GM23248 (cell line): ENCODE data around the gene ACTL6A. TPM values are rescaled to one million over a fixed set of nuclear protein-coding genes. Genes with fewer than 3 reads are reported as not detected.
"Not testable (repeated sequence)": the region's sequence is repeated elsewhere in the genome, so short reads cannot be mapped to it uniquely, and the experiment has no call there.

Source experiments
- DNase-seq: peaks from one replicate; pipeline ENCODE4 v3.0.0-alpha.2; 2015
- H2AFZ ChIP-seq: fragments of 200-600 bp; sonication (generic); 2 replicates; pipeline ENCODE4 v1.6.1; 2016; ENCODE audit warnings: antibody characterized with exemption
- H3F3A ChIP-seq: fragments of 200-600 bp; sonication (generic); 2 replicates; pipeline ENCODE4 v1.6.1; 2016; ENCODE audit warnings: mild to moderate bottlenecking, antibody characterized with exemption, mixed run types; ENCODE audit not compliant: insufficient read depth
- H3K27ac ChIP-seq: fragments of 200-600 bp; sonication (generic); 2 replicates; pipeline ENCODE4 v1.5.1; 2016; ENCODE audit warnings: mild to moderate bottlenecking
- H3K27me3 ChIP-seq: fragments of 200-600 bp; sonication (generic); replicated peaks from 2 replicates; pipeline ENCODE4 v1.6.1; 2016; ENCODE audit warnings: mild to moderate bottlenecking; ENCODE audit not compliant: insufficient read depth
- H3K36me3 ChIP-seq: fragments of 200-600 bp; sonication (generic); 2 replicates; pipeline ENCODE4 v1.6.1; 2016; ENCODE audit warnings: low read depth, mild to moderate bottlenecking
- H3K4me1 ChIP-seq: fragments of 200-600 bp; sonication (generic); 2 replicates; pipeline ENCODE4 v1.6.1; 2016; ENCODE audit warnings: mild to moderate bottlenecking; ENCODE audit not compliant: insufficient read depth
- H3K4me2 ChIP-seq: fragments of 200-600 bp; sonication (generic); one replicate; pipeline ENCODE4 v1.6.1; 2016; ENCODE audit warnings: mild to moderate bottlenecking; ENCODE audit not compliant: unreplicated experiment
- H3K4me3 ChIP-seq: fragments of 200-600 bp; sonication (generic); 2 replicates; pipeline ENCODE4 v1.5.1; 2016; ENCODE audit warnings: mild to moderate bottlenecking
- H3K79me2 ChIP-seq: fragments of 200-600 bp; sonication (generic); 2 replicates; pipeline ENCODE4 v1.6.1; 2016; ENCODE audit warnings: mild to moderate bottlenecking; ENCODE audit not compliant: insufficient read depth
- H3K9ac ChIP-seq: fragments of 200-600 bp; sonication (generic); 2 replicates; pipeline ENCODE4 v1.6.1; 2016; ENCODE audit warnings: mild to moderate bottlenecking
- H3K9me2 ChIP-seq: fragments of 200-600 bp; sonication (generic); 2 replicates; pipeline ENCODE4 v1.6.1; 2016; ENCODE audit warnings: mixed run types, mild to moderate bottlenecking, moderate library complexity; ENCODE audit not compliant: insufficient read depth
- H3K9me3 ChIP-seq: fragments of 200-600 bp; sonication (generic); one replicate; pipeline ENCODE4 v1.6.1; 2017; ENCODE audit warnings: low read depth
- H4K20me1 ChIP-seq: fragments of 200-600 bp; sonication (generic); 2 replicates; pipeline ENCODE4 v1.6.0; 2016; ENCODE audit not compliant: insufficient read depth
- EZH2 ChIP-seq: fragments of 200-600 bp; sonication (generic); IDR thresholded peaks from 2 replicates; pipeline ENCODE4 v1.6.1; 2018; ENCODE audit warnings: antibody characterized with exemption, mild to moderate bottlenecking; ENCODE audit not compliant: insufficient read depth, poor library complexity, severe bottlenecking
- EZH2phosphoT487 ChIP-seq: fragments of 200-600 bp; sonication (generic); IDR thresholded peaks from 2 replicates; pipeline ENCODE4 v1.6.1; 2018; ENCODE audit warnings: antibody characterized with exemption, moderate library complexity, mild to moderate bottlenecking, low read depth; ENCODE audit not compliant: insufficient read depth
- WGBS, 2 experiments: methylation state at CpG; one replicate each; pipeline ENCODE4 v1.1.6; 2015 to 2017; ENCODE audit warnings: low lambda C conversion rate in 2 of 2, low coverage in 1 of 2; ENCODE audit errors: missing lambda C conversion rate in 2 of 2; 5-methylcytosine and 5-hydroxymethylcytosine counted together
- in situ Hi-C: fragments of 300-500 bp; cut with MboI; formaldehyde crosslinking; loops from 2 replicates; pipeline ENCODE4 v1.15.0; 2020
- polyA plus RNA-seq: library from polyadenylated mRNA; unstranded; fragments of >200 nt; fragmentation: Nextera tagmentation; extraction: Ambion mirVana; gene quantifications from 2 replicates; pipeline ENCODE4 v1.2.1, GENCODE V29; 2016
- total RNA-seq: library from RNA; depleted of rRNA; stranded (reverse); fragments of >200 nt; shearing (Covaris generic); gene quantifications from 2 replicates; pipeline ENCODE4 v1.2.3, GENCODE V29; 2014; rRNA removed

ACTL6A gene
- total RNA-seq, result 44.5 and 98.6 TPM in 2 replicates
- polyA plus RNA-seq, result 82.9 and 93.5 TPM in 2 replicates

GRCh38 chr3:179562591-179563270, at the start of gene ACTL6A:
ACTL6A (plus strand) TSS chr3:179562926; CDS start chr3:179563093, 167 bp downstream.
- peak within 1 kb of the TSS; percentile 55 for H3K27ac ChIP-seq
- no peaks in the 10 kb centered on the region for H3K36me3 ChIP-seq
- in situ Hi-C loops, result loop anchor here (25.0 kb wide), 1 partner anchor 525 kb away; no protein-coding TSS in a partner anchor
- WGBS, 2 experiments, result 1 to 2% methylated on average over 24 to 52 of the region's 55 CpGs
- peak within 1 kb of the TSS; percentile 89 for H2AFZ ChIP-seq
- no peaks in the 10 kb centered on the region for H3F3A ChIP-seq
- no peaks in the 10 kb centered on the region for H3K27me3 ChIP-seq
- no peaks in the 10 kb centered on the region for H3K9me2 ChIP-seq
- H3K4me3 ChIP-seq, result peak within 1 kb of the TSS; percentile 85
- no peaks in the 10 kb centered on the region for H3K9me3 ChIP-seq
- peaks cover 8% of the 10 kb centered on the region for H3K4me1 ChIP-seq
- peak within 1 kb of the TSS; percentile 81 for H3K9ac ChIP-seq
- no peaks in the 10 kb centered on the region for H4K20me1 ChIP-seq
- peak within 1 kb of the TSS; percentile 80 for H3K4me2 ChIP-seq
- peak; percentile 99 for DNase-seq
- TF ChIP-seq EZH2 (no peak), EZH2phosphoT487 (no peak)
- H3K79me2 ChIP-seq, result peaks cover 43% of the 10 kb centered on the region

- H3K9ac ChIP-seq, result no peak overlapping the region
- 65 to 68% methylated on average over 2 of the region's 2 CpGs for WGBS, 2 experiments
- H3K4me2 ChIP-seq, result no peak overlapping the region
- H3K27ac ChIP-seq, result no peak overlapping the region
- H3K4me3 ChIP-seq, result no peak overlapping the region
- peak; percentile 29 for DNase-seq
- H3K36me3 ChIP-seq, result no peaks in the 10 kb centered on the region
- H3F3A ChIP-seq, result no peaks in the 10 kb centered on the region
- no peaks in the 10 kb centered on the region for H3K9me2 ChIP-seq
- H3K27me3 ChIP-seq, result no peaks in the 10 kb centered on the region
- no peak overlapping the region for H2AFZ ChIP-seq
- H3K4me1 ChIP-seq, result no peaks in the 10 kb centered on the region
- in situ Hi-C loops, result no loop called here
- TF ChIP-seq EZH2phosphoT487 (no peak), EZH2 (no peak)
- no peaks in the 10 kb centered on the region for H4K20me1 ChIP-seq
- no peaks in the 10 kb centered on the region for H3K79me2 ChIP-seq
- no peaks in the 10 kb centered on the region for H3K9me3 ChIP-seq
These were observed 48.9 kb upstream of the ACTL6A start for GRCh38 chr3:179513862-179514261.

DNA sequence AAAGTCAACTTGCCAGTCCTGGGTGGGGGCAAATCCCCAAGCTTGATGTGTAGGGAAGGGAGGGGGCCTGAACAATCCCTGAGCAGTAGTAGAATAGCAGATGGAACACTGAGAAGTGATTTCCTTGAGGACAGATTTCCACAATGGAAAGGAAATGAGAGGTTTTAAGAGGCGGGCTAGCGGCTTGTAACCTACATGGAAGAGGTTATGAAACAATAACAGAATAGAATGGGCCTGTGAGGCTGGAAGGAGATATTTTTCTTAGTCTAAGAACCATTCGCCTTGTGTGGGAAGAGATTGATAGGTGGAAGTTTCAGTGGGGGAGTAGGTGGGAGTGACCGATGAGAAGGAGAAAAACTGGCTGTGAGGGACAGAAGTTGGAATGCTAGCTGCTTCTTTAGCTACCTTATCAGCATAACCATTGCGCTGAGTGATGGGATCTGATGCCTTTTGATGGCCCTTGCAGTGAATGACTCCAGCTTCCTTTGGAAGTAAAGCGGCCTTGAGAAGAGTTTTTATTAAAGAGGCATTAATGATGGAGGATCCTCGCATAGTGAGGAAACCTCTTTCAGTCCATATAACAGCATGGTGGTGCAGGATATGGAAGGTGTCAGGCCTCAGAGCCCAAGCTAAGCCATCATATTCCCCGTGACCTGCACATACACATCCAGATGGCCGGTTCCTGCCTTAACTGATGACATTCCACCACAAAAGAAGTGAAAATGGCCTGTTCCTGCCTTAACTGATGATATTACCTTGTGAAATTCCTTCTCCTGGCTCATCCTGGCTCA, 46.1 kb upstream of the ACTL6A start:
- H3K4me3 ChIP-seq, H4K20me1 ChIP-seq, H3K9ac ChIP-seq, H3K4me2 ChIP-seq, H3K27ac ChIP-seq, H3K9me3 ChIP-seq, H3K9me2 ChIP-seq, DNase-seq, H3K4me1 ChIP-seq, in situ Hi-C loops, H3K27me3 ChIP-seq, H3F3A ChIP-seq, H3K36me3 ChIP-seq, H2AFZ ChIP-seq, H3K79me2 ChIP-seq: not testable (repeated sequence)
- WGBS, 2 experiments, result 83% methylated on average over 9 of the region's 9 CpGs

DNA sequence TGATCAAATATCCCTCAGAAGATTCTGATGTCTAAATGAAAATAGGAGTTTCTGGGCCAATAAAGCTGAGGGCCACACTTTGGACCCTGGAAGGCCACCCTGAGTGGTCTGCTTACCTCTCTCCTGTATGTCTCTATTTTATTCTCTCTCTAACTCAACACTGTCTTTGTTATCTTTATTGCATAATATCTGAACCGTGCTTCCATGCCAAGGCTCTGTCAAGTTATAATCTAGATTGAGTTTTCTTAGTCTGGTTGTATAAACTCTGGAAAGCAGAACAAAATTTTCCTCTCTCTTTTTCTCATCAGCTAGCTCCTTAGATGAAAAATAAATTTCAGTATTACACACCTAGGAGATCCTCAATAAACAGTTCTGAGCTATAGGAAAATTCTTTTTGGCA, 36.2 kb upstream of the ACTL6A start:
- no peak for DNase-seq
- Histone ChIP-seq H3K4me2 (peak overlapping the region; percentile 86), H3K27ac (peak overlapping the region; percentile 84), H3K9me3 (no peaks in the 10 kb centered on the region), H3K27me3 (no peaks in the 10 kb centered on the region), H3K4me1 (peaks cover 12% of the 10 kb centered on the region), H3K4me3 (peak overlapping the region; percentile 65), H3K9me2 (no peaks in the 10 kb centered on the region), H4K20me1 (no peaks in the 10 kb centered on the region), H3K36me3 (no peaks in the 10 kb centered on the region), H3K79me2 (no peaks in the 10 kb centered on the region), H3F3A (0 out of 2 replicates have a peak, but pooled peaks cover 16% of the 10 kb centered on the region), H3K9ac (peak overlapping the region; percentile 76), H2AFZ (peak overlapping the region; percentile 96)
- in situ Hi-C loops, result no loop called here
- TF ChIP-seq EZH2 (no peak), EZH2phosphoT487 (no peak)
- WGBS, 2 experiments, result 0 to 4% methylated on average over 1 of the region's 1 CpG
